Measurements from ENCODE around the gene PHF12. TPM values are rescaled to one million over a fixed set of nuclear protein-coding genes. Genes with fewer than 3 reads are reported as not detected.

PHF12 gene
- total RNA-seq, 1 experiment from 2014 or later = 79.1 TPM

DNA sequence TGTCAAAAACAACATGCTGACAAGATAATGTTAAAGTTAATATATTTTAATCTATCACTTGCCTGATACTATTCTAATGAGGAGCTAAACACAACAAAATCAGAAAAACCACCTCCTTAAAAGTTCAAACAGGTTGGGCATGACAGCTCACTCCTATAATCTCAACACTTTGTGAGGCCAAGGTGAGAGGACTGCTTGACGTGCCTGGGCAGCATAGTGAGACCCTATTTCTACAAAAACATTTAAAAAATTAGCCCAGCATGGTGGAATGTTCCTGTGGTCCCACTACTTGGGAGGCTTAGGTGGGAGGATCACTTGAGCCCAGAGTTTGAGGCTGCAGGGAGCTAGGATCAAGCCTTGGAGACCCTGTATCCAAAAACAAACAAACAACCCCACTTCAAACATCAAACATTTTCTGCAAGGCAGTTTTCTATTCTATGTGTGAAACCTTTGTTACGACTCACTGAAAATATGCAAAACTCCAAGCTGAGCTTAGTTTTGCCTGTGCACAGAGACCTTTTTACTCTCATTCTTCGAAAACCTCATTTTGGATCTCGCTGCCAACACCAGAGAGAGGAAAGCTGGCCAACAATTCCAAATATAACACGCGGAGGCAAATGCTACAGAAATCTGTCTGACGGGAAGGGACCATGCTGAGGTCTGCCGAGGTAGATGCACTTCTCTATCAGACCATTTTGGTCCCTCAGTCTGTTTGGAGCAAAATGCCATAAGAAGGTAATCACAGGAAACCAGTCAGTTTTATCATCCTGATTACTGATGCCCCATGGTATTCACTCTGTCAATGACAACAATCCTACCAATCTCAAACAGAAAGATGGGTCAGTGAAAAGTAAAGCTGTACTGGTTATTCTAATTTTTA lies 6.2 kb downstream of the PHF12 start:
- BruUV-seq (replicated peaks) = no TSS peak
- ATAC-seq = no peak
- intact Hi-C loops (cut with micrococcal nuclease; ENCODE audit: unreplicated experiment) (no loop called here), in situ Hi-C loops (cut with HindIII; ENCODE audit: low pct_unique_long_range_greater_than_20kb, low sequenced_read_pairs) (no loop called here)
- TF ChIP-seq, protein P1, sequence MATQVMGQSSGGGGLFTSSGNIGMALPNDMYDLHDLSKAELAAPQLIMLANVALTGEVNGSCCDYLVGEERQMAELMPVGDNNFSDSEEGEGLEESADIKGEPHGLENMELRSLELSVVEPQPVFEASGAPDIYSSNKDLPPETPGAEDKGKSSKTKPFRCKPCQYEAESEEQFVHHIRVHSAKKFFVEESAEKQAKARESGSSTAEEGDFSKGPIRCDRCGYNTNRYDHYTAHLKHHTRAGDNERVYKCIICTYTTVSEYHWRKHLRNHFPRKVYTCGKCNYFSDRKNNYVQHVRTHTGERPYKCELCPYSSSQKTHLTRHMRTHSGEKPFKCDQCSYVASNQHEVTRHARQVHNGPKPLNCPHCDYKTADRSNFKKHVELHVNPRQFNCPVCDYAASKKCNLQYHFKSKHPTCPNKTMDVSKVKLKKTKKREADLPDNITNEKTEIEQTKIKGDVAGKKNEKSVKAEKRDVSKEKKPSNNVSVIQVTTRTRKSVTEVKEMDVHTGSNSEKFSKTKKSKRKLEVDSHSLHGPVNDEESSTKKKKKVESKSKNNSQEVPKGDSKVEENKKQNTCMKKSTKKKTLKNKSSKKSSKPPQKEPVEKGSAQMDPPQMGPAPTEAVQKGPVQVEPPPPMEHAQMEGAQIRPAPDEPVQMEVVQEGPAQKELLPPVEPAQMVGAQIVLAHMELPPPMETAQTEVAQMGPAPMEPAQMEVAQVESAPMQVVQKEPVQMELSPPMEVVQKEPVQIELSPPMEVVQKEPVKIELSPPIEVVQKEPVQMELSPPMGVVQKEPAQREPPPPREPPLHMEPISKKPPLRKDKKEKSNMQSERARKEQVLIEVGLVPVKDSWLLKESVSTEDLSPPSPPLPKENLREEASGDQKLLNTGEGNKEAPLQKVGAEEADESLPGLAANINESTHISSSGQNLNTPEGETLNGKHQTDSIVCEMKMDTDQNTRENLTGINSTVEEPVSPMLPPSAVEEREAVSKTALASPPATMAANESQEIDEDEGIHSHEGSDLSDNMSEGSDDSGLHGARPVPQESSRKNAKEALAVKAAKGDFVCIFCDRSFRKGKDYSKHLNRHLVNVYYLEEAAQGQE (IDR thresholded peaks at IDR 0.05; ENCODE audit: insufficient read depth in 1 of 2, low read depth in 2 of 2, low read length in 1 of 2) = no peak
- TF ChIP-seq, protein P2, sequence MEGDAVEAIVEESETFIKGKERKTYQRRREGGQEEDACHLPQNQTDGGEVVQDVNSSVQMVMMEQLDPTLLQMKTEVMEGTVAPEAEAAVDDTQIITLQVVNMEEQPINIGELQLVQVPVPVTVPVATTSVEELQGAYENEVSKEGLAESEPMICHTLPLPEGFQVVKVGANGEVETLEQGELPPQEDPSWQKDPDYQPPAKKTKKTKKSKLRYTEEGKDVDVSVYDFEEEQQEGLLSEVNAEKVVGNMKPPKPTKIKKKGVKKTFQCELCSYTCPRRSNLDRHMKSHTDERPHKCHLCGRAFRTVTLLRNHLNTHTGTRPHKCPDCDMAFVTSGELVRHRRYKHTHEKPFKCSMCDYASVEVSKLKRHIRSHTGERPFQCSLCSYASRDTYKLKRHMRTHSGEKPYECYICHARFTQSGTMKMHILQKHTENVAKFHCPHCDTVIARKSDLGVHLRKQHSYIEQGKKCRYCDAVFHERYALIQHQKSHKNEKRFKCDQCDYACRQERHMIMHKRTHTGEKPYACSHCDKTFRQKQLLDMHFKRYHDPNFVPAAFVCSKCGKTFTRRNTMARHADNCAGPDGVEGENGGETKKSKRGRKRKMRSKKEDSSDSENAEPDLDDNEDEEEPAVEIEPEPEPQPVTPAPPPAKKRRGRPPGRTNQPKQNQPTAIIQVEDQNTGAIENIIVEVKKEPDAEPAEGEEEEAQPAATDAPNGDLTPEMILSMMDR (IDR thresholded peaks at IDR 0.05) = no peak
- no peak for TF ChIP-seq SIN3A (IDR thresholded peaks at IDR 0.05; ENCODE audit: borderline replicate concordance, insufficient read depth, low read depth, low read length)
- TF ChIP-seq POLR2AphosphoS5 (IDR thresholded peaks at IDR 0.05; ENCODE audit: low read depth, low read length) = no peak
- TF ChIP-seq TCF7L2 (IDR thresholded peaks at IDR 0.05; ENCODE audit: low read depth, low read length) = no peak
- H3K9me3 ChIP-seq (ENCODE audit: control insufficient read depth, insufficient read depth, low read depth, low read length) = no peaks in the 10 kb centered on the region
- DNase-seq (ENCODE audit: low read depth, low spot score) = no peak
- H3K36me3 ChIP-seq (ENCODE audit: control insufficient read depth, insufficient read depth, low read length) = peaks cover 6% of the 10 kb centered on the region
- ChIA-PET CTCF (no interaction called here), POLR2A (interaction anchor here (0.5 kb wide), 2 partner anchors 106 to 234 kb away, joined by 4 to 6 read pairs; partner anchors contain the start of gene PROCA1)
- H3K27me3 ChIP-seq (ENCODE audit: control insufficient read depth, insufficient read depth, low read length) = no peaks in the 10 kb centered on the region
- H3K4me3 ChIP-seq (ENCODE audit: low read depth in 2 of 2, low read length in 2 of 2) = no peak overlapping the region
- H3K27ac ChIP-seq (ENCODE audit: low read length) = no peak overlapping the region
- H3K4me1 ChIP-seq (ENCODE audit: control insufficient read depth, insufficient read depth, low read length) = peaks cover 53% of the 10 kb centered on the region

DNA sequence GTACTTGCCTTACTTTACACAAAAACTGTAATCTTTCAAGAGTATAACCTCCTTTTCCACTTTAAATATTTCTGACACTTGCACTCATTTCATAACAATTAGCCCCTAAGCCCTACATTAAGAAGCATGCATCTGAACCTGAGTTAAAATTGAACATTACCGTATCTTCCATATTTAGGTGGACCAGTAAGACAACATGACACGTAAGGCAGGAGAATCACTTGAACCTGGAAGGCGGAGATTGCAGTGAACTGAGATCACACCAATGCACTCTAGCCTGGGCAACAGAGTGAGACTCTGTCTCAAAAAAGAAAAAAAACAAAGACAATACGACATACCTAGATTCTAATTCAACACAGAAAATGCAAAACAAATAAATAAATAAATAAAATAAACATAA lies 7.0 kb downstream of the PHF12 start:
- Histone ChIP-seq H3K27ac (ENCODE audit: low read length) (no peak overlapping the region), H3K4me1 (ENCODE audit: control insufficient read depth, insufficient read depth, low read length) (peaks cover 61% of the 10 kb centered on the region), H3K9me3 (ENCODE audit: control insufficient read depth, insufficient read depth, low read depth, low read length) (no peaks in the 10 kb centered on the region), H3K4me3 (ENCODE audit: low read depth in 2 of 2, low read length in 2 of 2) (no peak overlapping the region), H3K36me3 (ENCODE audit: control insufficient read depth, insufficient read depth, low read length) (peaks cover 6% of the 10 kb centered on the region), H3K27me3 (ENCODE audit: control insufficient read depth, insufficient read depth, low read length) (no peaks in the 10 kb centered on the region)
- BruUV-seq (replicated peaks) = no TSS peak
- CTCF ChIA-PET = no interaction called here
- POLR2A ChIA-PET = interaction anchor here (0.5 kb wide), 2 partner anchors 164 to 233 kb away, joined by 4 to 6 read pairs; partner anchors contain the start of gene PROCA1
- intact Hi-C loops (cut with micrococcal nuclease; ENCODE audit: unreplicated experiment) = no loop called here
- no peak for TF ChIP-seq POLR2AphosphoS5 (IDR thresholded peaks at IDR 0.05; ENCODE audit: low read depth, low read length)
- no peak for TF ChIP-seq SIN3A (IDR thresholded peaks at IDR 0.05; ENCODE audit: borderline replicate concordance, insufficient read depth, low read depth, low read length)
- TF ChIP-seq, protein P1 (IDR thresholded peaks at IDR 0.05; ENCODE audit: insufficient read depth in 1 of 2, low read depth in 2 of 2, low read length in 1 of 2) = no peak
- TF ChIP-seq, protein P2 (IDR thresholded peaks at IDR 0.05) = no peak
- no peak for TF ChIP-seq TCF7L2 (IDR thresholded peaks at IDR 0.05; ENCODE audit: low read depth, low read length)
- ATAC-seq = no peak
- no peak for DNase-seq (ENCODE audit: low read depth, low spot score)
- in situ Hi-C loops (cut with HindIII; ENCODE audit: low pct_unique_long_range_greater_than_20kb, low sequenced_read_pairs) = no loop called here
